Epithelial cell of proximal tubule (primary cell): ENCODE measurements around the gene C5orf34. TPM values are rescaled to one million over a fixed set of nuclear protein-coding genes. Genes with fewer than 3 reads are reported as not detected.
"Not testable (repeated sequence)": the region's sequence is repeated elsewhere in the genome, so short reads cannot be mapped to it uniquely, and the experiment has no call there.

Source experiments
- DNase-seq: peaks from one replicate; pipeline ENCODE4 v3.0.0-alpha.2; 2011; ENCODE audit warnings: low read depth
- H3K4me3 ChIP-seq: 2 replicates; pipeline ENCODE4 v1.5.1; 2011; ENCODE audit warnings: low read depth, mild to moderate bottlenecking, low read length
- total RNA-seq: library from RNA; depleted of rRNA; stranded (reverse); fragments of >200 nt; gene quantifications from 2 replicates; pipeline ENCODE4 v1.2.3, GENCODE V29; 2015
- TF ChIP-seq, protein P1 (sequence below): conservative IDR thresholded peaks from 2 replicates; pipeline ENCODE4 v1.5.1; 2012; ENCODE audit warnings: low read depth, mild to moderate bottlenecking, low read length

The C5orf34 gene
- total RNA-seq, 1 donor from 2014 or later = 3.6 TPM

DNA sequence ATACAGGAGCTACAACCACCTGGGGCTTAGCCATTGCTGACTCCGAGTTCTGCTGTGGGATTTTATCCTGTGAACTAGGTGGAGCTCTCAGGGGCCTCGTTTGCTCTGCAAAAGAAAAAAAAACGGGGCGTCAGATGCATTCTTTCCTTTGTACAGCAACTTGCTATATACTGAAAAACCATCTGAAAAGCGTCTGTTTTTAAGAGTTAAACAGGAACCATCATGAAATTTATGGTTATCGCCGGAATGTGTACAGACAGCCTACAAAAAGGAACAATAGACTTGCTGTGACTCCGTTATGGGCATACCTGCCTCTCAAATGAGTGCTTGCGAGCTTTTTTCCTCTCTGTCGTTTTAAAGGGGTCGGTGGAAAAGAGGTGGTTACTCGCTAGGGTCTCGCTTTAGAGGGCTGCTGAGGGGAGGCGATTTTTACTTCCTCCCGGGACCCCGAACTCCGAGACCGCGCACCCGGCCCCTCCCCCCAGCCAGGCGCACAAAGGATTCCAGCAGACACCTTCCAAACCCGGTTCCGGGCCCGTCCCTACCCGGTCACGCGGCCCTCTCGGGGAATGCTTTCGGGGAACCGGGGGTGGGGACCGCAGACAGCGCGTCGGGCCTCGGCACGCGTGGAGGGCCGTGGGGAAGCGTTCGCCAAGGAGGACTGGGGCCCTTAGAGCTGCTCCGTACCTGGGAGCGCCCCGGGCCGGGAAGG is 41.1 kb upstream of the C5orf34 start:
- H3K4me3 ChIP-seq = peak overlapping the region; percentile 85
- TF ChIP-seq, protein P1, sequence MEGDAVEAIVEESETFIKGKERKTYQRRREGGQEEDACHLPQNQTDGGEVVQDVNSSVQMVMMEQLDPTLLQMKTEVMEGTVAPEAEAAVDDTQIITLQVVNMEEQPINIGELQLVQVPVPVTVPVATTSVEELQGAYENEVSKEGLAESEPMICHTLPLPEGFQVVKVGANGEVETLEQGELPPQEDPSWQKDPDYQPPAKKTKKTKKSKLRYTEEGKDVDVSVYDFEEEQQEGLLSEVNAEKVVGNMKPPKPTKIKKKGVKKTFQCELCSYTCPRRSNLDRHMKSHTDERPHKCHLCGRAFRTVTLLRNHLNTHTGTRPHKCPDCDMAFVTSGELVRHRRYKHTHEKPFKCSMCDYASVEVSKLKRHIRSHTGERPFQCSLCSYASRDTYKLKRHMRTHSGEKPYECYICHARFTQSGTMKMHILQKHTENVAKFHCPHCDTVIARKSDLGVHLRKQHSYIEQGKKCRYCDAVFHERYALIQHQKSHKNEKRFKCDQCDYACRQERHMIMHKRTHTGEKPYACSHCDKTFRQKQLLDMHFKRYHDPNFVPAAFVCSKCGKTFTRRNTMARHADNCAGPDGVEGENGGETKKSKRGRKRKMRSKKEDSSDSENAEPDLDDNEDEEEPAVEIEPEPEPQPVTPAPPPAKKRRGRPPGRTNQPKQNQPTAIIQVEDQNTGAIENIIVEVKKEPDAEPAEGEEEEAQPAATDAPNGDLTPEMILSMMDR = peak; percentile 13
- no peak for DNase-seq

DNA sequence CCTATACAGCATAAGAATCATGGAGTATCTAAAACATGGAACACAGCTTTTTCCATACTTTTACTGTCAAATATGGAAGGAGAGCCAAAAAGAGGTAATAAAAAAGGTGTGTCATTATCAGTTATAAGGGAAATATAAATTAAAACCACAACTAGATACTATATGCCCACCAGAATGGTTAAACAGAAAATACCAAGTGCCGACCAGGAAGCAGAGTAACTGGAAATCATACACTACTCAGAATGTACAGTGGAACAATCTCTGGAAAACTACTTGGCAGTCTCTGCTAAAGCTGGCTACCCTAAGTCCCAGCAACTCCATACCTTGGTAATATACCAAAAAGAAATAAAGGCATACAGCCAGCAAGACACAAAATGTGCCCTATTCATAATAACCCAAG is 39.5 kb upstream of the C5orf34 start:
- TF ChIP-seq, protein P1 = no peak
- peak overlapping the region; percentile 85 for H3K4me3 ChIP-seq
- DNase-seq = no peak

DNA sequence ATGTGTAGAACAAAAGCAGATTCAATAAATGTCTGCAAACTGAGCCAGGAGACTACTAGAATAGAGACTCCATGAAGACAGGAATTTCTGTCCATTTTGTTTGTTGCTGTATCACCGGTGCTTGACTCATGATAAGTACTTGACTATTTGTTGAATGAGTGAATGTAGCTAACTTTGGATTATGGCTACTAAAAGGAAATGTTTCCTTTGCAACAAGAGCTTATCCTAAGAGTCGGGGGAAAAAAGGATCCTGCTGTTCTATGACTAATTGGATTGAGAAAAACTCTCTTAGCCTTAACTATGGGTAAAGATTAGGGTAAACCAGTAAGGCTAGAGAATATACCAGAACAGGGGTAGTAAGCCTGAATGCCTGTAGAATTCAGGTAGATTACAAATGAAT is 38.4 kb upstream of the C5orf34 start:
- no peak for DNase-seq
- TF ChIP-seq, protein P1 = no peak
- H3K4me3 ChIP-seq = no peak overlapping the region

DNA sequence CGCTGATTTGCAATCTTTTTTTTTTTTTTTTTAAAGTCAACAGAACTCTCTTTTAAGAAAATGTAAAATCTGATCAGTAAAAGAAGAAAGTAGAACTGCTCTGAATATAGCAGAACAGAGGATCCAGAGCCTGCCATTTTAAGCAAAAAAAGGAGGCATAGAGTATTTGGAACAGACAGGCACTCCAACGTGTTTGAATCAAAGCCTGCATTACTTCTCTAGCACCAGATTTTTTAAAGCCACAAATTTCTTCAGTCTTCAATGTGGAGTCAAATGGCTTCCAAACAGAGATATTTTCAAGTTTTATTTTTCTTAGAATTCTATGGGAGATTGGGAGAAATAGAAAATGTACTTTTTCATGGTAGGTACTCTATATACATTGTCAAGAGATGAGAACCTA is 36.8 kb upstream of the C5orf34 start:
- H3K4me3 ChIP-seq = no peak overlapping the region
- no peak for DNase-seq
- TF ChIP-seq, protein P1 = no peak

DNA sequence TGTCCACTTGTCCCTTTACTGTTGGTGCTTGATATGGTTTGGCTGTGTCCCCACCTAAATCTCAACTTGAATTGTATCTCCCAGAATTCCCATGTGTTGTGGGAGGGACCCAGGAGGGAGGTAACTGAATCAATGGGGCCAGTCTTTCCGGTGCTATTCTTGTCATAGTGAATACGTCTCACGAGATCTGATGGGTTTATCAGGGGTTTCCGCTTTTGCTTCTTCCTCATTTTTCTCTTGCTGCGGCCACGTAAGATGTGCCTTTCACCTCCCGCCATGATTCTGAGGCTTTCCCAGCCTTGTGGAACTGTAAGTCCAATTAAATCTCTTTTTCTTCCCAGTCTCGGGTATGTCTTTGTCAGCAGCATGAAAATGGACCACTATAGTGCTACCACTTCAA is 34.3 kb upstream of the C5orf34 start:
- not testable (repeated sequence) for DNase-seq, H3K4me3 ChIP-seq

DNA sequence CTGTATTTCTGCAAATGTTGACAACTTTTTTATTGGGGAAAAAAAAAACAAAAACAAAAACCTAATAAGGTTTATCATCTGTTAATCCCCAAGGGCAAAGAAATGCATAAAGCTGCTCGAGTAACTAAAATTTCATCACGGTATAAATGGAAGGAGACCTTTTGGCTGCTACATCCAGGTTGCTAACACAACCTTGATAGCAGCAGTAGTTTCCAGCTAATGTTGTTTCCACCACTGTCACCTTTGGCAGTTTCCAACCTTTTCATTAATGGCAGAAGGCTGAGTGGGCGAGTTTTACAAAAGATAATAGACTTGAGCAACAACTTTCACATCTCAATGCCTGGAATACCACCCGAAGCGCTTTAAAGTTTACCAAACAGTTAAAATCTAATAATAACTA is 33.4 kb upstream of the C5orf34 start:
- no peak overlapping the region for H3K4me3 ChIP-seq
- no peak for DNase-seq
- TF ChIP-seq, protein P1 = no peak

DNA sequence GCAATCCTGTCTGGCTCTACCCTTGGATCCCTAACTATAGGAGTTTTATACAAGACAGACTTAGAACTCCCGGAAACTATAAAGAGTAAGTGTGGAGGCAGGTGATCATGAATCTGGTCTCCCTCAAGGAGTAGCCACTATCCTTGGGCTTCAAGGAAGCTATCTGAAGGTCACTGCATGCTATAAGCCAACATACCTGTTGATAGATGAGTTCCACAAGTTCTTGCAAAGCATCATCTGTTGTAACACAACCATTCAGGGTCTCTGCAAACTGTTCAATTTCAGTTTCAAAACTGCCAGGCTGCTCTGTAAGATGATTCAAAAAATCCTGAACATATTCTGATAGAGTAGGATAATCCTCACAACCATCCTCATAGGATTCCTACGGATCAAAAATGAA is 32.6 kb upstream of the C5orf34 start:
- DNase-seq = no peak
- TF ChIP-seq, protein P1 = no peak
- no peak overlapping the region for H3K4me3 ChIP-seq

DNA sequence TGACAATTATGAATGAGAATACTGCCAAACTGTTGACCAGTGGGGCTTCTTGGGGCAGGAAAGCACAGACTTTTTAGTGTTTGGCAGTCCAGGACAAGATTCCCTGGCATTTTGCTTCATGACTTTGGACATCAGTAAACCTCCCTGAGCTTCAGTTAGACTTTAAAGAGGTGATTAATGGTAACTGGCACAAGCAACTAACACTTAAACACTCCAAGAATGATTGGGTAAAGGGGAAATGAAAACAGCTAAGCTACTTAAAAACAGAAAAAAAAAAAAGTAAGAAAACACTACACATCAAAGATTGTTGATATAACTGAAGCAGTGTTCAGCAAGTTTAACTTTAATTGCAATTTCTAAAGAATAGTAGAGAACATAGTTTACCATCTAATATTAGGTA is 28.5 kb upstream of the C5orf34 start:
- H3K4me3 ChIP-seq = no peak overlapping the region
- TF ChIP-seq, protein P1 = no peak
- DNase-seq = no peak
